Measurements from ENCODE around the gene ZNF485.
"Not testable (repeated sequence)": the region's sequence is repeated elsewhere in the genome, so short reads cannot be mapped to it uniquely, and the experiment has no call there.

Gene ZNF485

DNA sequence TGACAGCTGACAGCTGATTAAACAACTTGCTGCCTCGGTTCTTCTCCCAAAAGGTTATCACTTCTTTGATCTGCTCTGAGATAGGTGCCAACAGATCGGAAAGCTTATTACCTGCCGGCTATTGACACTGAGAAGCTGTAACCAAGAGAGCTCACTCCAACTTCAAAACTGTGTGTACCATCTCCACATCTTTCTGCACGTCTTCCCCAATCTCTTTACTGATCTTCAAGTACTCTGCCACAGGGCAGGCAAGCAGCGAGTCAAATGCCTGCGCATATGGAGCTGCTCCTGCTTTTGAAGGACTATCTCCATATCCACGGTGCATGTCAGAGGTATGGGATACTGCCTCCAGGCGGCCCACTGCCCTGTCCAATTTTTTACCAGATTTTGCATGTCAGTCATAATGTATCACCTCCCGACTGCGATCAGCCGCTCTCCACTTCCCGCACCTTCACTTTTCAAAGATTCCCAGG is 352 bp upstream of the ZNF485 start:
- DNase-seq (ENCODE audit: low read depth) = no peak

DNA sequence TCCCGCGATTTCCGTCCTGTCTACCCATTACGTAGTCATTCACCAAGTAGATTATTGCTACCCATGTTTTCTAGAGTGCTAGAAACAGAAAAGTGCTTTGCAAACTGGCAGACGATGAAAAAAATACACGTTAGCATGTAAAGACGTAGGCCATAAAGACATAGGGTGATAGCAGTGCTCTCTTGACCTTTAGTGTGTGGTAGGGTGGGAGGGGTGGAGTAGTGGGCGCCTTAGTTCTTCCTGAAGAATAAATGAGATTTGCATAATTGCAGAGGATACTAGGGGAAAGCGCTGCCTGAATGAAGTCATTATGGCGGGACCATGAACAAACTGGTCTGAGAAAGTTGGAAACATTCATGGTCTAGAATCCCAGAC is 948 bp downstream of the ZNF485 start:
- no peak for DNase-seq (ENCODE audit: low read depth)

DNA sequence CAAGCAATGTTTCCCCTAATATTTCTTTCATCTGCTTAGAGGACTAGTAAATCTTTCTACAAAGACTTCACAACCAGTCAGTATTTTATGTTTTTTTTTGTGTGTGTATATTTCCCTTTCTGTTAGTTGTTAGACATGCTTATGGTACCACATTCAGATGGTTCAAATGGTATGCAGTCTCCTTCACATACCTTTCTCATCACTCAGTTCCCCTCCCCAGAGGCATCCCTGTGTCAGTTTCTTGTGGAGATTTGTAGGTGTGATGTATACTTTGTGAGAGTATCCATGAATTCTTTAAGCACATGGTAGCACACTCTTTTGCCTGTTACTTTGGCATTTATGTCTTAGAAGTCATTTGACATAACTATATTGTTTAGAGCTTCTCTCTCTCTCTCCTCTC is 4.4 kb downstream of the ZNF485 start:
- no peak for DNase-seq (ENCODE audit: low read depth)

DNA sequence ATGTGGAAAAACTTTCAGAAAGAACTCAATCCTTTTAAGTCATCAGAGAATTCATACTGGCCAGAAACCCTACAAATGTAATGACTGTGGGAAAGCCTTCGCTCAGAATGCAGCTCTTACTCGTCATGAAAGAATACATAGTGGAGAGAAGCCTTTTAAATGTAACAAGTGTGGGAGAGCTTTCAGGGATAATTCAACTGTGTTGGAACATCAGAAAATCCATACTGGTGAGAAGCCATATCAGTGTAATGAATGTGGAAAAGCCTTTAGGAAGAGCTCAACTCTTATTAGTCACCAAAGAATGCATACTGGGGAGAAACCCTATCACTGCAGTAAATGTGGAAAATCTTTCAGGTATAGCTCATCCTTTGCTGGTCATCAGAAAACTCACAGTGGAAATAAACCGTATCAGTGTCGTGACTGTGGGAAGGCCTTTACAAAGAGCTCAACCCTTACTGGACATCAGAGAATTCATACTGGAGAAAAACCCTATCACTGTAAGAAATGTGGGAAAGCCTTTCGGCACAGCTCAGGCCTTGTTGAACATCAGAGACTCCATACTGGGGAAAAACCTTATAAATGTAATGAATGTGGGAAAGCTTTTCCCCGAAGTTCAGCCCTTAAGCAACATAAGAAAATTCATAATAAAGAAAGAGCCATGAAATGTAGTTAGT is 10.6 kb downstream of the ZNF485 start:
- DNase-seq (ENCODE audit: low read depth) = no peak

DNA sequence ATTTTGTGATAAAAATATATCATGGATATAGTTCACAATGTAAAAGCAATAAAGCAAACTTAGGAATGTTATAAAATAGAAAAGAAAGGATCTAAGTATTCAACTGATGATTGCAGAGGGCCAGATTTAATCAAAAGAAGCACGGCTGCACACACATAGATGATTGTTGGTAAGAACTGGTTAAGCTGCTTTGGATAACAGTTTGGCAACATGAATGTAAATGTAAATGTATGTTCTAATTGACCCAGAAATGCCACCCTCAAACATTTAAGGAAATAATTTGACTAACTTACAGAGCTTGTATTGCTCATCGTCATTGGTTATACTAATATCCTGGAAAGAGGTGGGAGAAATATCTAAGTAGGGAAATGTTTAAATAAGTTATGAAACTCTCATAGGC is 13.1 kb downstream of the ZNF485 start:
- no peak for DNase-seq (ENCODE audit: low read depth)

DNA sequence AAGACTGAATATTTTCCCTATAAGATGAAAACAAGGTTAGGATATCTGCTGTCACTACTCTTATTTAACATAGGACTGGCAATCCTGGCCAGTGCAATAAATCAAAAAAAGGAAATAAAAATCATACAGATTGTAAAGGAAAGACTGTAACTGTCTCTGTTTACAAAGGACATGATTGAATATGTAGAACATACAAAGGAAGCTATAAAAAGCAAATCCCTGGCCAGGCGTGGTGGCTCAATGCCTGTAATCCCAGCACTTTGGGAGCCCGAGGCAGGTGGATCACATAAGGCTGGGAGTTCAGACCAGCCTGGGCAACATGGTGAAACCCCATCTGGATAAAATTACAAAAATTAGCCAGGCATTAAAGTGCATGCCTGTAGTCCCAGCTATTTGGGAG is 15.8 kb downstream of the ZNF485 start:
- DNase-seq (ENCODE audit: low read depth) = no peak

DNA sequence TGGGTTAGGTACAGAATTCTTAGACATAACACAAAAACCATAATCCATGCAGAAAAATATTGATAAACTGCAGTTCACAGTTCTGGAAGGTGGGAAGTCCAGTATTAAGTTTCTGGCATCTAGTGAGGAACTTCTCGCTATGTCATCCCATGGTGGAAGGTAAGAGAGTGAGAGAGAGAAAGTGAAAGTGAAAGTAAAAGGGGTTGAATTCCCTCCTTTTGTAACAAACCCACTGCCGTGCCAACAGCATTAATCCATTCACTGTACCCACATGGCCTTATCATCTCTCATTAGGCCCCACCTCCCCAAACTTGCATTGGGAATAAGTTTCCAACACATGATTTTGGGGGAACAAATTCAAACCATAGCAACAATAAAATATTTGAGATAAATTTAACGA is 17.1 kb downstream of the ZNF485 start:
- no peak for DNase-seq (ENCODE audit: low read depth)

DNA sequence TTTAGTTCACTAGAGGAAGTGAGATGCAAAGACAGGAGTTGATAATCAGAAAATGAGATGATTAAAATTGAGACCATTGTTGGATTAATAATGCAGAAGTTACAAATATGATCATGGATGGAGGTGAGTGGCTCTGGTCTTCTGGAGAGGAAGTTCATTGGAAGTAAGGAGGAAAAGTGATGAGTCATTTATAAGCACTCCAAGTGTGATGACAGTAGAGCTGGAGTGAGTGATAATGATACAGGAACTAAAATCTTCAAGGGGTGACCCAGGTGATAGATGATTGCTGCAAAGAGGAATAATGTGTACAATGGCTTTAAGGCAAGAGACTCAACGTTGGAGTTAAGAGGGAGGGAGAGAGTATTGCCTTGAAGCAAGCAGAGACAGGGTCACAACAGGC is 21.7 kb downstream of the ZNF485 start:
- DNase-seq (ENCODE audit: low read depth) = no peak

DNA sequence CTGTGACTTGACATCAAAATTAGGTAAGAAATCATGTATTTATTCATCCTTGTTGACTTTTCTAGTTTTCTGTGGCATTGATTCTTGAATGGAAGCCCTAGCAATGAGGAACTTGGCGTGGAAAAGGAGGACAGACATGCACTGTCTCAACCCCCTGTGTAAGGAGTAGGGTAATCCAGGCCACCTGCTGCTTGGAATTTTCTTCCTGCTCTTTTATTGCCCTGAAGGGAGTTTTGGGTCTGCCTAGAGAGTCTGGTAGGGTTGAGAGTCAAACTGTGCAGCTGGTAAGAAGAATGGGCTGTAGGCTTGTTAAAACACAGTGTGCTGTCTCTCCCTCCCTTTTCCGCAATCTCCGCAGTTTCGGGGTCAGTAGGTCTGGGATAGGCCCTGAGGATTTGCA is 22.7 kb downstream of the ZNF485 start:
- no peak for DNase-seq (ENCODE audit: low read depth)

DNA sequence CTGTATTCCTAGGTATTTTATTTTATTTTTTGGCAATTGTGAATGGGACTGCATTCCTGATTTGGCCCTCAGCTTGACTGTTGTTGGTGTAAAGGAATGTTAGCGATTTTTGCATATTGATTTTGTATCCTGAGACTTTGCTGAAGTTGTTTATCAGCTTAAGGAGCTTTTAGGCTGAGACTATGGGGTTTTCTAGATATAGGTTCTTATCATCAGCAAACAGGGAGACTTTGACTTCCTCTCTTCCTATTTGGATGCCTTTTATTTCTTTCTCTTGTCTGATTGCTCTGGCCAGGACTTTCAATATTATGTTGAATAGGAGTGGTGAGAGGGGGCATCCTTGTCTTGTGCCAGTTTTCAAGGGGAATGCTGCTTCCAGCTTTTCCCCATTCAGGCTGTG is 29.6 kb downstream of the ZNF485 start:
- not testable (repeated sequence) for DNase-seq (ENCODE audit: low read depth)

DNA sequence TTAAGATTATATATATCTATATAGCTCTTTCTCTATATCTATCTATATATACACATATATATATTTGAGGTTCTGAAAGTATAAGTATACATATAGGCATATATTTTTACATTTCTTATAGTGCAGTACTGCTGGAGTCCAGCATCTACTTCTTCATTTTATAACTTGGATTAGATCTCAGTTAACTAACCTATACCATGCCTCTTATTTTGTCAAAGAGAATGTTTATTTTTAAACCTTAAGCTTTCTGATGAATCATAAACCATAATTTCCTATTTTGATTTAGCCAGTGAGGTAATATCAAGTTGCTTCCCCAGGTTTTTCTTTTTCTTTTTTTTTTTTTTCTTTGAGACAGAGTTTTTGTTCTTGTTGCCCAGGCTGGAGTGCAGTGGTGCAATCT is 34.4 kb downstream of the ZNF485 start:
- DNase-seq (ENCODE audit: low read depth) = no peak

DNA sequence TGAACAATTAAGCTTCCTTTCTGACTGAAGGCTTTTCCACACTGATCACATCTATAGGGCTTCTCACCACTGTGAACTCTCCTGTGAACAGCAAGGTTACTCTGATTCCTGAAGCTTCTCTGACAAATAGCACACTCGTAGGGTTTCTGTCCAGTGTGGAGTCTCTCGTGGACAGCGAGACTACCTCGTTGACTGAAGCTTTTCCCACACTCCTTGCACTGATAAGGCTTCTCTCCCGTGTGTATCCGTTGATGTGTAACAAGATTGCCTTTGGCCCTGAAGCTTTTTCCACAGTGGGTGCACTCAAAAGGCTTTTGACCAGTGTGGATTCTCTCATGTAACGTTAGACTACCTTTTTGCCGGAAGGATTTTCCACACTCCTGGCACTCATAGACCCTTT is 38.0 kb downstream of the ZNF485 start:
- no peak for DNase-seq (ENCODE audit: low read depth)

DNA sequence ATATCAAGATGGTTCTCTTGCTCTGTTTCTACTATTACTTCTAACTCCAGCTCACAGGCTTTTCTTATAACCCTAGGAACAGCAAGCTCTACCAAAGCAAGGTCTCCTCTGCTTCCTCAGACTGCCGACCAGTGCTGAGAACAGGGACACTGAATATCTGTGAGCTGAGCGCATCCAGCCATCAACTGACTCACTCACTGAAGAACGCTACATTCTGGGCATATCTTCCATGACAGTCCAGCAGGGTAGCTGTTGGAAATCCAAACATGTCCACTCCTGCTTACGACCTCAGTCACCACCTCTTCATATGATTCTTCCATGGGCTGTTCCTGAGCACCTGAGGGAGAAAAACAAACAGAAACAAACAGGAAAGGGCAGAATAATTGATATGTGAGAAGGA is 39.6 kb downstream of the ZNF485 start:
- DNase-seq (ENCODE audit: low read depth) = no peak

DNA sequence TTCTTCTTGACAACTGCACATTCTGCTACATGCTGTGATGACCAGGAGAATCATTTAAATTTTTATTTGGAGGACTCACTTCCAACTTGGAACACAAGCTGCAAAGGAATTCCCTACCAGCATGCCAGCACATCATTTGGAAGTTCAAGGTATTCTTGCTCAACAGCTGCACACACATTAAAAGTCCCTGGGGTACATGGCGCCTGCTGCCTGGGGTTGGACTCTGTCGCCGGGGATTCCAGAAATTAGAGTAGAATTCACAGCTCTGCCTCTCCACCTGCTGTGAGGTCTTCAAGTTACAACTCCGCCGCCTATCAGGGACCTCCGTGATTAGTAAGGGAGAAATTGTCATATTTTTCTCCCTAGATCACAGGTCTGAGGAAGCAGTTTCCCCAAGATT is 41.3 kb downstream of the ZNF485 start:
- DNase-seq (ENCODE audit: low read depth) = no peak

DNA sequence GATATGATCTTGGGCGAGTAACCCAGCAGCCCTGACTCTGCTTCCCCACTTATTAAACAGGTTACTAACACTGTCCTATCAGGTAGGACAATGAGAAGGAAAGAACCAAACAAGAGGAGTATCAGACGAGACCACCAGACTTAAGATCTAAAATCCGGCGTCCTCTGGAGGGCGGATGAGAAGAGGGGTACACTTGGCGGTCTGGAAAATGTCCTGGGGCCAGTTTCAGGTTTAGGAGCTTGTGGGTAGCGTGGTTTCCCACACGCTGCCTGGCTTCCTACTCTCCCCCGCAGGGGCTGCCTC is 41.8 kb downstream of the ZNF485 start:
- DNase-seq (ENCODE audit: low read depth) = no peak

DNA sequence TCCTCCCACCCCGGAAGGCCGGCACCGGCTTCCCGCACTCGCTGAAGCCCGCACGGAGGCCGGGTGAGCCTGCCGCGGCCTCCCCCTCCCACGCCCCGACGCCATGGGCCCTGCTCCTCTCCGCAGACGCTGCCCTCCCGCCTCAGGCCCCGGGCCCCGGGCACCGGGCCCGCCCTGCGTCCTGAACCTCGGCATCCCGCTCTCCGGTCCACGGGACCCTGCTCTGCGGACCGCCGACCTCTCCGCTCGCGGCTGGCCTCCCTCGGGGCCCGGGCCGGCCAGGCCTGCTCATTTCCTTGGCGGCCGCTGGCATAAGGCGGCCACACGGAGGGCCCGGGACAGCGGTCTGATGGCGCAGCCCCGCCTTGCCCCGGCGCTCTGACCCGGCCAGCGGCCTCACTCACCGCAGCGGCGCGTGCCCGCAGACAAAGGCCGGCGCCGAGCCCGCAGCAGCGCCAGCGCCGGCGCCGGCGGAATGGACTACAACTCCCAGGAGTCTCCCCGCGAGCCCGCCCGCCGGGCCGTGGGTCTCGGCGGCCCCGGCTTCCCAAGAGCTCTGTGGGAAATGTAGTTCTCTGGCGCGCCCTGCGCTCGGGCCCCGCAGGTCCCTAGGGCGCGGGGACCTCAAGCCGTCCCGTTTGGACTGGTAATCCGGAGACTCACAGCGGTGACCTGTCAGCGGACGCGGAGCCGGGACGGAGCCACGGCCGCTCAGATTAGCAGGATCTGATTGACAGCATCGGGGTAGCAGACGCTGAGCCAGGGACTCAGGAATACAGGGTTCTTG is 42.4 kb downstream of the ZNF485 start, which contains the start of gene ZNF32:
ZNF32 (minus strand) TSS at position 484 of the 787 bp plus-strand sequence. CDS start 2,748 bp downstream, outside the sequence.
- DNase-seq (ENCODE audit: low read depth) = peak; percentile 67

DNA sequence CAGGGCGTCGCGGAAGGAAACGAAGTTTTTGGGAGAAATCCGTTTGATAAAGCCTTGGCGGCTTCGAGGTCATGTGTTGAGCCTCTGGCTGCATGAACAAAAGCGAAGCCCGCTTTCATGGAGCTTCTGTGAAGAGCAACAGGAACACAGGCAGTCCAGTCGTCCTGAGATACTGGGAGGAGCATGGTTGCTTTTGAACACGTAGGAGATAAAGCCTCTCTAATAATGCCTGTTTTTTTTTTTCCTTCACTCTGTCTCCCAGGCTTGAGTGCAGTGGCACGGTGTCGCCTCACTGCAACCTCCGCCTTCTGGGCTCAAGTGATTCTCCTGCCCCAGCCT is 42.9 kb downstream of the ZNF485 start:
- DNase-seq (ENCODE audit: low read depth) = no peak

DNA sequence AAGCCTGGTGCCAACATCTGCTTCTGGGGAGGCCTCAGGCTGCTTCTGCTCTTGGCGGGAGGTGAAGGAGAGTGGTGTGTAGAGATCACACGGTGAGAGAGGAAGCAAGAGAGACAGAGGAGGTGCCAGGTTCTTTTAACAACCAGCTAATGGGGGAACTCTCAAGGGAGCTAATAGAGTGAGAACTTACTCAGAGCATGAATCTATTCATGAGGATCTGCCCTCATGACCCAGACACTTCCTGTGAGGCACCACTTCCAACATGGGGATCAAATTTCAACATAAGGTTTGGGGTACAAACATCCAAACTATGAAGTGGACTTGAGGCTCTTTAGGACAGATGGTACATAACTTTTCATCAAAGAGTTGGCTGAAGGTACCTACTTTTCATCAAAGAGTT is 47.5 kb downstream of the ZNF485 start:
- no peak for DNase-seq (ENCODE audit: low read depth)

DNA sequence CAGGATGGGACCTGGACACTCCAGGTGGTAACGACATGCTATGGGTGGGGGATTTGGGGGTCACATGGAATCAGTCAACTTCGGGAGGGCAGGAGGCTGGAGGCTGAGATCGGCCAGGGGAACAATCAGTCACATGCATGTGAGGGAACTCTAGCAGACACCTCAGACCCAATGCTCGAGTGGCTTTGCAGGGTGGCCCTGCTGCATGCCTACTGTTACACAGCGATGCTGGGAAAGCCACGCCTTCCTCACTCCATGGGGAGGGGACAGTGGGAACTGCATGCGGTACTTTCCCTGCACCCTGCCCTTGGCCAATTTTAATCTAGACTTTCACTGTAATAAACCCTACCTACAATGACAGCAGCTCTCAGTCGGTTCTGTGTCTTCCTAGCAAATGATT is 49.1 kb downstream of the ZNF485 start:
- no peak for DNase-seq (ENCODE audit: low read depth)

DNA sequence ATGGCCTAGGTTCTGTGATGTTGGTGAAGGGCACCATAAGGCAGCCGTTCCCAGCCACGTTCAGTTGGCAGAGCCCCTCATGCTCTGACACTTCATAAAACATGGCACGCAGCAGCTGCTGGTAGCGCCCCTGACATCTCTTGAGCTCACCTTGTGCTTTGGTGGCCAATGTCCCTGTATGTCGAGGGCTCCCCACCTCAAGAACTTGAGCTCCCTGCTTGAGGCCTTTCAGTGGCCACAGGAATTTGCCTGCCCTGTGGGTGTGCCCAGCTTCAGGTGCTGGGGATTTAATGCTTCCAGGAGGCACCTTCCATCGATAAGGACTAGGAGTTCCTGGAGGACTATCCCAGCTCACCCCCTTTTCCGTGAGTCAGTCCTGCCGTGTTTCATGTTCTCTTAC is 52.0 kb downstream of the ZNF485 start:
- no peak for DNase-seq (ENCODE audit: low read depth)

DNA sequence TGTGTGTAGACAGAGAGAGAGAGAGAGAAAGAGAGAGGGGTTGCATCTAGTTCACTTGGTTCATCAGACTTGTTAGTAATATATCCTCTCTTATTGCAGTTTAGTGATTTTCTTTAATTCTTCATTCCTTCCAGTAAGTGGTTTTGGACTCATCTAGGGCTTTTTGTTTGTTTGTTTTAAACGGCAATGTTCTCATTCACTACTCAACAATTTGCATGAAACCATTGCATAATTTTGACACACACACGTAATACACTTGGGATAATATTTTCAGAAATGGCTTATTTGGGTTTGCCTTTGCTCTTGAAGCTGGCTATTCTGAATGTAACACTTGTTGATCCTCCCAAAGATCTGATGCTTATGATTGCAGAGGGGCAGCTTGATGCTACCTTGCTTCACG is 58.8 kb downstream of the ZNF485 start:
- no peak for DNase-seq (ENCODE audit: low read depth)

DNA sequence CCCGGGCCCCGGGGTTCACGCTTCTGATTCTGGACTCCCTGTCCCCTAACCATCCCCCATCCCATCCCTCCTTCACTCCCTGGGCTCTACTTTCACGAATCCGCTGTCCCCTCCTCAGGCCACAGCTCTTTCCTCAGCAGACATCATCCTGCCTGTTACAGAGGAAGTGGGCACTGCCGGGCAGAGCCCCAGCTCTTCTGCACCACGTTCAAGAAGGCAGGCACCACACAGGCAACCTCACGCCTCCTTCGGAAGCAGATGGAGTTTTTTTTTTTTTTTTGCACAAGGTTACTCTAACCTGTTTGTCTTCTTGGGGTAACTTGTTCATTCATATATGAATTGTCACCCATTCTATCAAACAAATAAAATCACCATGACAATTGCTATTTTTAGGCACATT is 60.3 kb downstream of the ZNF485 start:
- DNase-seq (ENCODE audit: low read depth) = no peak

DNA sequence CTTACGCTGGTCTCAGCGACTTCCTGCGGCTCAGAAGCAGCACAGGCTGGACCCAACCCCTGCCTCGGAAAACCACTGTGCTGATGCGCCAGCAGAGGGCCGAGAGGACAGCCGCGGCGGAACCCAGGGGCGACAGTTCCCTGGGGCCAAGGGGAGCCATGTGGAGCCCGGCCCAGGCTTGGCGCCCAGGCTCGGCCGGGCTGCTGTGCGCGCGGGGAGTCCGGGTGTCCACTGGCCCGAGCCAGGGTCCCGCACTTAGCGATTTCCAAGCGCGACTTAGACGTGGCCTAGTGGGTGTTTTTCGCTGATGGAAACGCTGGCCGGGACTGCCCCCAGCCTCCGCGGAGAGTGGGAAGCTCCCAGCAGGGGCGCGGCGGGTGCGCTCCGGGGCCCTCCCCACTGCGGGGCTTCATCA is 61.1 kb downstream of the ZNF485 start:
- DNase-seq (ENCODE audit: low read depth) = no peak
